HepG2 (cell line): ENCODE data around the gene TREX2. TPM values are rescaled to one million over a fixed set of nuclear protein-coding genes. Genes with fewer than 3 reads are reported as not detected.

Experiments used
- ATAC-seq: fragments of 200-7000 bp; cut with Tn5 transposase; 3 replicates; pipeline ENCODE4 v1.9.1; 2020; ENCODE audit warnings: mild to moderate bottlenecking, moderate library complexity
- BruUV-seq: library from RNA; stranded (reverse); fragments of 400-500 nt; replicated peaks from 2 replicates; lab custom pipeline; 2021; lab: Mats Ljungman, UMichigan
- CTCF ChIA-PET: fragments of 300-600 bp; formaldehyde crosslinking; extraction: SDS; loops from one replicate; lab custom pipeline; 2021; ENCODE audit warnings: low total read pairs, inconsistent platforms, low intra/inter-chr PET ratio; lab: Yijun Ruan, JAX
- POLR2A ChIA-PET: fragments of 350-600 bp; sonication (Branson Sonifier 250); formaldehyde crosslinking; loops from one replicate; lab custom pipeline; 2020; ENCODE audit warnings: antibody characterized with exemption, inconsistent platforms; lab: Yijun Ruan, JAX
- DNase-seq: peaks from one replicate; pipeline ENCODE4 v3.0.0-alpha.2; 2015; ENCODE audit warnings: low spot score
- FAIRE-seq: peaks from 3 replicates; lab custom pipeline; 2011; peaks lifted over from hg19 to GRCh38; lab: Jason Lieb, UNC
- H2AFZ ChIP-seq: one replicate; pipeline ENCODE4 v1.6.1; 2011; ENCODE audit warnings: low read length, inconsistent platforms
- H3K27ac ChIP-seq: fragments of 300-600 bp; 3 replicates; pipeline ENCODE4 v1.8.0; 2011; ENCODE audit warnings: mixed run types, mild to moderate bottlenecking, mixed read lengths, low read length, inconsistent platforms; ENCODE audit not compliant: insufficient read depth; ENCODE audit errors: extremely low read length
- H3K27me3 ChIP-seq, 2 experiments: fragments of 200-600 bp in 1 of 2; 2 replicates in 1 of 2; 3 replicates in 1 of 2; pipeline versions ENCODE4 v1.6.0 to v1.8.0; 2011; ENCODE audit warnings: low read length in 2 of 2, mild to moderate bottlenecking in 2 of 2, moderate library complexity in 2 of 2, inconsistent platforms in 1 of 2; ENCODE audit not compliant: insufficient read depth in 2 of 2, control insufficient read depth in 1 of 2
- H3K36me3 ChIP-seq, 2 experiments: fragments of 200-600 bp in 1 of 2; replicated peaks in 1 of 2; 2 replicates in 1 of 2; 3 replicates in 1 of 2; pipeline versions ENCODE4 v1.5.1 to v1.8.0; 2011; ENCODE audit warnings: low read length in 2 of 2, inconsistent platforms in 1 of 2; ENCODE audit not compliant: insufficient read depth in 2 of 2, control insufficient read depth in 1 of 2
- H3K4me1 ChIP-seq: 2 replicates; pipeline ENCODE4 v1.5.1; 2012; ENCODE audit warnings: low read length, inconsistent platforms; ENCODE audit not compliant: insufficient read depth
- H3K4me2 ChIP-seq: 2 replicates; pipeline ENCODE4 v1.6.0; 2011; ENCODE audit warnings: low read depth, low read length, inconsistent platforms
- H3K4me3 ChIP-seq, 3 experiments: fragments of 200-600 bp in 1 of 3; sonication (generic), shearing (Covaris generic) in 1 of 3; replicated peaks in 1 of 3; 2 replicates each; pipeline ENCODE4 v1.5.1; 2011 to 2016; ENCODE audit warnings: low read length in 3 of 3, inconsistent platforms in 2 of 3, low read depth in 2 of 3, mild to moderate bottlenecking in 2 of 3, control low read depth in 1 of 3, mixed read lengths in 1 of 3; ENCODE audit not compliant: insufficient read depth in 1 of 3
- H3K79me2 ChIP-seq: one replicate; pipeline ENCODE4 v1.6.1; 2011; ENCODE audit warnings: low read length, inconsistent platforms; ENCODE audit not compliant: insufficient read depth
- H3K9ac ChIP-seq: 2 replicates; pipeline ENCODE4 v1.6.0; 2011; ENCODE audit warnings: mild to moderate bottlenecking, low read depth, low read length, inconsistent platforms; ENCODE audit not compliant: insufficient read depth
- H3K9me3 ChIP-seq: 2 replicates; pipeline ENCODE4 v1.5.1; 2012; ENCODE audit warnings: mild to moderate bottlenecking, low read length
- H4K20me1 ChIP-seq: 2 replicates; pipeline ENCODE4 v1.6.0; 2011; ENCODE audit warnings: inconsistent platforms, mild to moderate bottlenecking, low read length, moderate library complexity; ENCODE audit not compliant: insufficient read depth
- EP300 ChIP-seq, 3 experiments: sonication (generic) in 1 of 3; formaldehyde crosslinking in 1 of 3; IDR thresholded peaks; 2 replicates each; pipeline versions ENCODE4 v1.5.1 to v1.6.1; 2011 to 2020; ENCODE audit warnings: low read depth in 2 of 3, low read length in 2 of 3, borderline replicate concordance in 1 of 3, improper control_type of control experiment in 1 of 3, mild to moderate bottlenecking in 1 of 3, missing genetic modification reagents in 1 of 3, moderate library complexity in 1 of 3
- GMEB1 ChIP-seq: sonication (generic); formaldehyde crosslinking; IDR thresholded peaks from 2 replicates; pipeline ENCODE4 v1.5.1; 2020; ENCODE audit warnings: missing genetic modification reagents, mild to moderate bottlenecking, borderline replicate concordance
- GZF1 ChIP-seq: sonication (generic); formaldehyde crosslinking; IDR thresholded peaks from 2 replicates; pipeline ENCODE4 v1.5.1; 2020; ENCODE audit warnings: mild to moderate bottlenecking, missing genetic modification reagents
- HBP1 ChIP-seq: IDR thresholded peaks from 2 replicates; pipeline ENCODE4 v1.6.1; 2016; ENCODE audit warnings: low read depth, control low read depth
- HNF1A ChIP-seq, 2 experiments: sonication (generic) in 1 of 2; formaldehyde crosslinking in 1 of 2; IDR thresholded peaks; 2 replicates each; pipeline versions ENCODE4 v1.4.0 to v1.6.1; 2016 to 2020; ENCODE audit warnings: borderline replicate concordance in 1 of 2, low read depth in 1 of 2, mild to moderate bottlenecking in 1 of 2, missing genetic modification reagents in 1 of 2
- HNRNPL ChIP-seq: fragments of 200-400 bp; formaldehyde crosslinking; IDR thresholded peaks from 2 replicates; pipeline ENCODE4 v1.6.1; 2017; ENCODE audit warnings: mild to moderate bottlenecking, low read depth, low read length
- SETDB1 ChIP-seq: sonication (generic); formaldehyde crosslinking; IDR thresholded peaks from 2 replicates; pipeline ENCODE4 v1.5.1; 2020; ENCODE audit warnings: missing genetic modification reagents, mild to moderate bottlenecking, borderline replicate concordance
- TEAD3 ChIP-seq: optimal IDR thresholded peaks from 2 replicates; pipeline ENCODE3; 2016; ENCODE audit warnings: borderline replicate concordance
- ZNF550 ChIP-seq: sonication (generic); formaldehyde crosslinking; IDR thresholded peaks from 2 replicates; pipeline ENCODE4 v1.4.0; 2020; ENCODE audit warnings: mild to moderate bottlenecking, missing genetic modification reagents, borderline replicate concordance
- ZNF746 ChIP-seq: sonication (generic); formaldehyde crosslinking; IDR thresholded peaks from 2 replicates; pipeline ENCODE4 v1.8.0; 2022; ENCODE audit warnings: mild to moderate bottlenecking, missing genetic modification reagents
- ZNF773 ChIP-seq: sonication (generic); formaldehyde crosslinking; IDR thresholded peaks from 2 replicates; pipeline ENCODE4 v1.4.0; 2020; ENCODE audit warnings: missing genetic modification reagents, borderline replicate concordance
- WGBS: methylation state at CpG from one replicate; pipeline ENCODE4 v1.1.6; 2017; ENCODE audit warnings: low lambda C conversion rate; 5-methylcytosine and 5-hydroxymethylcytosine counted together
- in situ Hi-C: cut with HindIII; loops from 2 replicates; pipeline ENCODE4 v1.10.0; 2017; ENCODE audit warnings: low pct_unique_long_range_greater_than_20kb; ENCODE audit not compliant: extremely low pct_ligation_motif_present
- intact Hi-C: fragments of 100-400 bp; cut with micrococcal nuclease; formaldehyde crosslinking; loops from one replicate; pipeline ENCODE4 v1.10.0; 2022; ENCODE audit not compliant: unreplicated experiment
- polyA plus RNA-seq, 8 experiments: library from polyadenylated mRNA; depleted of rRNA in 3 of 8; stranded (reverse) in 7 of 8; unstranded in 1 of 8; fragments of >200 nt; fragmentation: Illumina TruSeq in 4 of 8; extraction: Trizol in 4 of 8; gene quantifications; 2 replicates each; pipeline versions ENCODE4 v1.2.1 to v1.2.3, GENCODE V29; 2011 to 2016; ENCODE audit warnings: low read depth in 4 of 8, missing spikeins in 1 of 8, mixed read lengths in 1 of 8; ENCODE audit not compliant: insufficient read depth in 1 of 8
- total RNA-seq, 5 experiments: library from RNA; depleted of rRNA; stranded (reverse); fragments of >200 nt; fragmentation: Illumina TruSeq; extraction: Trizol; gene quantifications; 2 replicates each; pipeline ENCODE4 v1.2.3, GENCODE V29; 2016; ENCODE audit warnings: low read depth in 1 of 5

The TREX2 gene
- total and polyA plus RNA-seq, 2 of the 13 experiments (the other 11 are each of a cell fraction or from before 2014, with no cell fraction given), result 0.13 to 0.18 TPM

GRCh38 chrX:153407736-153408135 lies 38.1 kb downstream of the TREX2 start:
- BruUV-seq, result no TSS peak
- TF ChIP-seq ZNF550 (CRISPR knock-in tag), result no peak
- TF ChIP-seq EP300 (IDR thresholded peaks at IDR 0.05; ENCODE audit: low read depth in 2 of 2, low read length in 2 of 2), result no peak
- no peak for TF ChIP-seq EP300 (CRISPR knock-in tag; IDR thresholded peaks at IDR 0.05; ENCODE audit: borderline replicate concordance)
- TF ChIP-seq GZF1 (CRISPR knock-in tag), result no peak
- no peak for TF ChIP-seq HNRNPL
- no peak for TF ChIP-seq HNF1A (IDR thresholded peaks at IDR 0.05; ENCODE audit: low read depth)
- TF ChIP-seq HNF1A (CRISPR knock-in tag; IDR thresholded peaks at IDR 0.05; ENCODE audit: borderline replicate concordance), result no peak
- no peak for TF ChIP-seq HBP1
- TF ChIP-seq ZNF773, result no peak
- no peak for TF ChIP-seq ZNF746
- TF ChIP-seq SETDB1 (CRISPR knock-in tag), result no peak
- no peak for TF ChIP-seq TEAD3 (CRISPR knock-in tag)
- no peak for TF ChIP-seq GMEB1 (CRISPR knock-in tag)
- Histone ChIP-seq H3K27me3 (no peaks in the 10 kb centered on the region), H3K4me1 (peaks cover 45% of the 10 kb centered on the region), H3K36me3 (no peaks in the 10 kb centered on the region), H3K9ac (peak overlapping the region; percentile 34; the same call in 1 of the 2 replicates), H4K20me1 (no peaks in the 10 kb centered on the region), H3K4me3 (no peak overlapping the region), H3K4me2 (0 out of 2 replicates have a peak overlapping the region, but pooled peaks have one; percentile 7), H3K79me2 (no peaks in the 10 kb centered on the region), H3K27ac (no peak overlapping the region), H2AFZ (no peak overlapping the region), H3K9me3 (no peaks in the 10 kb centered on the region)
- no peak for FAIRE-seq
- DNase-seq, result no peak
- POLR2A ChIA-PET, result no interaction called here
- peak; percentile 12; the same call in 1 of the 3 replicates for ATAC-seq
- in situ Hi-C loops (no loop called here), intact Hi-C loops (no loop called here)
- no CpG with 5 or more reads among the region's 3 CpGs for WGBS
- CTCF ChIA-PET, result no interaction called here
